ACC112 (cell line): ENCODE measurements around the gene SMYD2.

Experiments
- H2AFZ ChIP-seq: fragments of 200-600 bp; sonication (generic); one replicate; pipeline ENCODE4 v1.6.0; 2017; ENCODE audit warnings: antibody characterized with exemption, low read length; ENCODE audit not compliant: unreplicated experiment
- H3K27ac ChIP-seq: fragments of 200-600 bp; sonication (generic); 2 replicates; pipeline ENCODE4 v1.5.1; 2014; ENCODE audit warnings: low read depth, mild to moderate bottlenecking, antibody characterized with exemption, low read length, moderate library complexity
- H3K27me3 ChIP-seq: fragments of 200-600 bp; sonication (generic); 2 replicates; pipeline ENCODE4 v1.6.1; 2014; ENCODE audit warnings: mild to moderate bottlenecking, antibody characterized with exemption, low read length, moderate library complexity, mixed read lengths; ENCODE audit not compliant: insufficient read depth
- H3K36me3 ChIP-seq: fragments of 200-600 bp; sonication (generic); 2 replicates; pipeline ENCODE4 v1.6.1; 2016; ENCODE audit warnings: mild to moderate bottlenecking, antibody characterized with exemption, low read length, moderate library complexity, mixed read lengths; ENCODE audit not compliant: insufficient read depth
- H3K4me1 ChIP-seq: fragments of 200-600 bp; sonication (generic); one replicate; pipeline ENCODE4 v1.6.1; 2016; ENCODE audit warnings: low read length, mixed read lengths; ENCODE audit not compliant: insufficient read depth, unreplicated experiment, control insufficient read depth
- H3K4me3 ChIP-seq: fragments of 200-600 bp; sonication (generic); 2 replicates; pipeline ENCODE4 v1.5.1; 2014; ENCODE audit warnings: mild to moderate bottlenecking, low read depth, low read length
- H3K79me2 ChIP-seq: fragments of 200-600 bp; sonication (generic); one replicate; pipeline ENCODE4 v1.6.0; 2016; ENCODE audit warnings: low read length; ENCODE audit not compliant: control insufficient read depth, unreplicated experiment, insufficient read depth

Gene SMYD2

DNA sequence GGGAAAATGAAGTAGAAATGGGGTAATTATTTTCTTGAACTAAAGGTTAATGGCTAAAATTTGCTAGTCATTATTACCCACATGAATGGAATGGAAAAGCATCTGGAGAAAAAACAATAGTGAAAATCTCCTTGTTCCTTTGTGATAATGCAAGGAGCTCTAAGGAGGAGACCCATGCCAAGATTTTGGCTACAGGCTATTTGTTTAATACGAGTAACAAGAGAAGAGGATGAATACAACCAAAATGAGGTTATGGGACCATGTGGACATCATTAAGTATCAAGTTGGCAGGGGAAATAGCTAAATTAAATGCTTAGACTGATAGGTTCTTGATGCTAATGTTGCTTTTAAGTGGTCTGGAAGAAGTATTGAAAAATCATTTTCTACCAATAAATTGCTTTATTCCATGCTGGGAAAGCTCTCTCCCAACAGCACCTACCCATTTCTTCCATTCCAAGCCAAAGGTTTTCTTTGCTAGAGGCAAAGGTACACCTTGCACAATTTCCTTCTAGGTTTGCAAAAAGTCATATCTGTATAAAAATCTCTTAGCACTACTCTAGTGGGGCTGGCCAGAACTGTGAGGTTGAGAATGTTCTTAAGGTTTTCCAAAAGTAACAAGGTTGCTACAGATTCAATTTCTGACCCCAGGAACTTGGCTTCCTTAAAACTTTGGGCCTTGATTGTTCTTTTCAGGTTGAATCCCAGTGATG lies 100.2 kb downstream of the SMYD2 start:
- H3K27ac ChIP-seq, result no peak overlapping the region
- H3K27me3 ChIP-seq, result no peaks in the 10 kb centered on the region
- no peaks in the 10 kb centered on the region for H3K79me2 ChIP-seq
- H3K4me3 ChIP-seq, result no peak overlapping the region
- peaks cover 52% of the 10 kb centered on the region for H3K36me3 ChIP-seq
- peaks cover 15% of the 10 kb centered on the region for H3K4me1 ChIP-seq
- H2AFZ ChIP-seq, result no peak overlapping the region

DNA sequence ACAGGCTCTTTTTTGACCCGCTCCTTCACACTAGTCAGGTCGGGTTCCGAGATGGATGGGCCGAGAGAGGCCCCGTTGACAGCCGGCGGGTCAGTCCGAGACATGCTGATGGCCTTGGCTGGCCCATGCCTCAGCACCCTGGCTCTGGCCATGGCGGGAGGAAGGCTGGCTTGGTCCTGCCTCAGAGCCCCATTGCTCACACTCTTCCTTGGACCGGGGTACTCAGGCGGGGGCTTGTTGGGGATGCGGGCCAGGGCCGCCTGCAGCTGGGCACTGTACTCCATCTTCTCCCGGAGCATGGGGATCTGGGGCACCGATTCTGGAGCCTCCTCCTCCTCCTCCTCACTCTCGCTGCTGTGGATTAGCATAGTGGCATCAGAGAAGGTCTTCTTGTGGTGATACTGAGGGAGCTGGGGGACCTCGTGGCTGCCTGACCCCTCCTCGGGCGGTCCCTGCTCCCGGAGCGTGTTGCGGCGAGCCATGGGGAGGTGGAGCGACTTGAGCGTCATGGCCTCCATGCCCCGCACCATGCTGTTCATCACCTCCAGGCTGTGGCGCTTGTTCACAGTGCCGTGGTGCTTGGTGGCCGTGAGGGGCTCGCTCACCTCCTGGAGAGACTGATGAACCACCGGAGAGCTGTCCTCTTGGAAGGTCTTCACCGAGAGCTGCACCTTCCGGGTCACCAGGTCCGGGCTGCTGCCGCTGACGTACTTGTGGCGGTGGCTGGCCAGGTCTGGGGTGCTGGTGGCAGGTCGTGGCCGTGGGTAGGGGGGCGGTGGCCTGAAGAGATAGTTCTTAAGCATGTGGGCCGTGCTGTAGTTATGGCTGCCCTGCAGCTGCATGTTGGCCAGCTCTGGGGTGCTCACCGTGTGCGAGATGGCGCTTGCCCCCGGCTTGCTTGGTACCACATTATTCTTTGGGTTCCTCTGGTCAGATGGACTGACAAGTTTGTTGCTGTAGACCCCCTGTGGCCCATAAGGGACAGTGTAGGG lies 102.7 kb downstream of the SMYD2 start:
- H3K27ac ChIP-seq, result no peak overlapping the region
- H3K79me2 ChIP-seq, result no peaks in the 10 kb centered on the region
- H3K27me3 ChIP-seq, result no peaks in the 10 kb centered on the region
- H3K36me3 ChIP-seq, result peaks cover 54% of the 10 kb centered on the region
- H3K4me3 ChIP-seq, result no peak overlapping the region
- H3K4me1 ChIP-seq, result peaks cover 3% of the 10 kb centered on the region
- no peak overlapping the region for H2AFZ ChIP-seq

DNA sequence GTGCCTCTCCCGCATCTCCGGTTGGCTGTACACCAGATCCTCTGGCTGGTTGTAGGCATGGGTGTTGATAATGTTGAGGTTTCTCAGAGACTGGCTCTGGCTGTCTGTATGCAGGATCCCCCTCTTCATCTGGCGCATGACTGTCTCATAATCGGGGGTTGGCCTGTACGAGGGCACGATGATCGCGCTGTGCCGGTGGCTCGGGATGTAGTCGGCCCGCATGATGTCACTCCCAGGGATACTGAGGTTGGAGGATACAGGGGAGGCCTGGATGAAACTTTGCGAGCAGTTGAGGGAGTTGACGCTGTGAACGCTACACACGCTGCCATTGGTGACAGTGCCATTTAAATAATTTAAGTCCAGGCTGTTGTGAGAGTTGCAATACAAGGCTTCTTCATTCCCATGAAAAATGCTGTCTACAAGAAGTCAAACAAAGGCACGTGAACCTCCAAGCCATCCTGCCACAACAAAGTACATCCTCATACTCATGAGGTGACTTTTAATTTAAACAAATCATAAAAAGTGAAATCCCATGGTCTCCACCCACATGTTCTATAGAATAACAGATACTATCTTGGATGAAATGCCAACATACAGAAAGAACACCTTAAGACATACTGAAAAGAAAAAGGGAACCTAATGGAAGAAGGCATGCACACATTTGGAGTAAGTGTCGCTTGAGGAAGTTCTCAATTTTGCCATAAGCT lies 103.6 kb downstream of the SMYD2 start:
- H2AFZ ChIP-seq, result no peak overlapping the region
- H3K27me3 ChIP-seq, result no peaks in the 10 kb centered on the region
- H3K79me2 ChIP-seq, result no peaks in the 10 kb centered on the region
- peaks cover 47% of the 10 kb centered on the region for H3K36me3 ChIP-seq
- H3K27ac ChIP-seq, result no peak overlapping the region
- H3K4me3 ChIP-seq, result no peak overlapping the region
- no peaks in the 10 kb centered on the region for H3K4me1 ChIP-seq

DNA sequence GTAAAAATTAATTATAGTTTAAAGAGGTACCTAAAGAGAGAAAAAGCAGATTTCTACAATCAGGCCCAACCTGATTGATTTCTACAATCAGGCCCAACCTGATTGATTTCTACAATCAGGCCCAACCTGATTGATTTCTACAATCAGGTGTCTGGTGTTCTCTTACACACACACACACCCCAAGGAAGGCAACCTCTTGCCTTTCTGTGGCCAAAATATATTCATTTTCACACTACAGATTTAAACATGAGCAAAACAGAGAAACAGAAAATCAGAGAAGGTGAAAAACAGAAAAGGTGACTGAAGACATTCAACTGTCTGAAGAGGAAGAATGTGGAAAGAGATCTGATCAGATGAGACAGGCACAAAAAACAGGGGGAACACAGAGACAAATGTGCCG lies 104.5 kb downstream of the SMYD2 start:
- Histone ChIP-seq H3K79me2 (no peaks in the 10 kb centered on the region), H3K4me1 (no peaks in the 10 kb centered on the region), H3K36me3 (peaks cover 50% of the 10 kb centered on the region), H3K27me3 (no peaks in the 10 kb centered on the region), H3K4me3 (no peak overlapping the region), H3K27ac (no peak overlapping the region), H2AFZ (no peak overlapping the region)

DNA sequence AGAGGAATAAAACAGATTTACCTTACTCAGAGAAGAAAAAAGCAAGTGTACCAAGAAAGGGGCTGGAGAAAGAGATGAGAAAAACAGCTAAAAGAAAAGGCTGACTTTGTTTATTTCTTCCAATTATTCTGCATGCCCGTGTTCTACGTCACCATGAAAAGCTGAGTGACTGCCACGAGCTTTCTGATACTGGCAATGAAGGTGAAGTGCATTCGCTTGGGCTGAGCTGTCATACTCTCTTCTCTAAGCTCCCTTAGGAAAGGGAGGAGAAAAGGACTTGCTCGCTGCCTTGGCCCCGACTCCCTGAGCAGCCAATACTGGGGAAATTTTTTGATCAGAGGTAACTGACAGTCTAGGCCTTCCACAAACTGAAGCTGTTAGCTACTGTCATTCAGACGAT lies 105.4 kb downstream of the SMYD2 start:
- H2AFZ ChIP-seq, result no peak overlapping the region
- H3K4me1 ChIP-seq, result no peaks in the 10 kb centered on the region
- H3K27me3 ChIP-seq, result no peaks in the 10 kb centered on the region
- H3K79me2 ChIP-seq, result no peaks in the 10 kb centered on the region
- H3K4me3 ChIP-seq, result no peak overlapping the region
- H3K27ac ChIP-seq, result no peak overlapping the region
- H3K36me3 ChIP-seq, result peaks cover 47% of the 10 kb centered on the region
